Tibial nerve (tissue), 4 donors: ENCODE measurements around the gene TBCA. TPM values are rescaled to one million over a fixed set of nuclear protein-coding genes. Genes with fewer than 3 reads are reported as not detected.

Experiments used
- DNase-seq, 2 donors: peaks; one replicate each; pipeline ENCODE4 v3.0.0-alpha.2; 2019; ENCODE audit warnings: low spot score in 2 of 2
- H3K27ac ChIP-seq, 4 donors: fragments of 200-600 bp; sonication (generic) in 3 of 4; one replicate each; pipeline ENCODE4 v1.5.1; 2017 to 2019; ENCODE audit warnings: mild to moderate bottlenecking in 1 of 4
- H3K27me3 ChIP-seq, 2 donors: fragments of 200-600 bp; sonication (generic) in 1 of 2; one replicate each; pipeline versions ENCODE4 v1.5.1 to v1.6.0; 2017 to 2019
- H3K36me3 ChIP-seq, 3 donors: fragments of 200-600 bp; sonication (generic); one replicate each; pipeline ENCODE4 v1.5.1; 2018 to 2019
- H3K4me1 ChIP-seq, 4 donors: fragments of 200-600 bp; sonication (generic) in 3 of 4; one replicate each; pipeline ENCODE4 v1.5.1; 2017 to 2019
- H3K4me3 ChIP-seq, 4 donors: fragments of 200-600 bp; sonication (generic) in 3 of 4; one replicate each; pipeline ENCODE4 v1.5.1; 2017 to 2019; ENCODE audit warnings: mild to moderate bottlenecking in 1 of 4, moderate library complexity in 1 of 4
- H3K9me3 ChIP-seq, 4 donors: fragments of 200-600 bp; sonication (generic) in 3 of 4; one replicate each; pipeline ENCODE4 v1.5.1; 2017 to 2019
- EP300 ChIP-seq, 2 donors: sonication (generic); formaldehyde crosslinking; IDR thresholded peaks; one replicate each; pipeline ENCODE4 v1.6.1; 2017; ENCODE audit warnings: antibody characterized with exemption in 2 of 2, mild to moderate bottlenecking in 1 of 2
- POLR2A ChIP-seq, 2 donors: fragments of 450-650 bp; IDR thresholded peaks; one replicate each; pipeline ENCODE4 v1.6.1; 2017; ENCODE audit warnings: antibody characterized with exemption in 2 of 2, mild to moderate bottlenecking in 2 of 2, moderate library complexity in 2 of 2
- WGBS, 2 donors: methylation state at CpG; one replicate each; pipeline ENCODE4 v1.1.5; 2018; 5-methylcytosine and 5-hydroxymethylcytosine counted together
- total RNA-seq, 4 donors: library from RNA; depleted of rRNA; stranded (reverse); fragments of >200 nt; gene quantifications; one replicate each; pipeline ENCODE4 v1.1.0, GENCODE V29; 2016
- TF ChIP-seq, protein P1 (sequence below), 5 experiments: fragments of 200-600 bp in 3 of 5; fragments of 450-650 bp in 2 of 5; sonication (generic) in 3 of 5; IDR thresholded peaks; one replicate each; pipeline ENCODE4 v1.5.1; 2016 to 2019; ENCODE audit warnings: antibody characterized with exemption in 5 of 5, mild to moderate bottlenecking in 3 of 5, moderate library complexity in 2 of 5

The TBCA gene
- total RNA-seq, 4 donors from 2014 or later, result 83.2 to 157 (median 120) TPM

DNA sequence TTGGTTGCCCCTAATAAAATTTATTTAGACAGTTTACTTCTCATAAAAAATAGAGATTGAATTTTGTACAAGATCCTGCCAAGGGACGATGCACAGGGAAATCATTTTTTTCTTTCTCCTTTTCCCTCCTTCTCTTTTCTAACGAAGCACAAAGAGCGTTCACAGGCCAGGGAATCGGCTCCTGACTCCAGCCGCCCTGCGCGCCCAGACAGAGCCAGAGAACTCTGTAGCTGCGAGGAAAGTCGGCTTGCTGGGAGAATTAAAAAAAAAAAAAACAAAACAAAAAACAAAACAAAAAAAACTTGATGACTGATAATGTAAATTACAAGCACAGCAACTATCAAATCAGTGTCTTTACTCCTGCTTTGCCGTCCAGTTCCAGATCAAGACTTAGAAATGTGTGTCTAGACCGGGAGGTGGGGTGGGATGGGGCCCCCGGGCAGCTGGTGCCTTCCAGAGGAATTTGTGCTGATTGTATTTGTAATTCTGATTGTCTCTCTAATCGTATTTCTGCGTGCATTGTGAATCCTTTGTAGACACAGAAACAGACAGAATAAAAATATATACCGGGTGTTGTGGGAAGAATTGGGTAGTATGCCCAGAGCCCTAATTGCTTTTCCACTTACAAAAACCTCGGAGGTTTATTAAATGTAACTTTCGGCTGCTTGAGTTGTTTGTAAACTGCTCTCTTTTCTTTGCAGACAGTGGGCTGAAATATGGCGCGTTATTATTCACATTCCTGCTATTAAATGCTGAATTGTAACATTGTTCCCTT, 134.0 kb downstream of the TBCA start:
- Histone ChIP-seq H3K27me3 (peaks cover 11 to 91% of the 10 kb centered on the region in 2 donors), H3K27ac (no peak overlapping the region), H3K36me3 (no peaks in the 10 kb centered on the region), H3K4me1 (peaks cover 0 to 65% (median 21%) of the 10 kb centered on the region in 4 donors), H3K9me3 (no peaks in the 10 kb centered on the region), H3K4me3 (no peak overlapping the region)
- WGBS, 2 donors, result 15 to 16% methylated on average over 19 of the region's 19 CpGs
- TF ChIP-seq POLR2A (IDR thresholded peaks at IDR 0.05) (no peak), EP300 (IDR thresholded peaks at IDR 0.05) (no peak)
- TF ChIP-seq, protein P1, sequence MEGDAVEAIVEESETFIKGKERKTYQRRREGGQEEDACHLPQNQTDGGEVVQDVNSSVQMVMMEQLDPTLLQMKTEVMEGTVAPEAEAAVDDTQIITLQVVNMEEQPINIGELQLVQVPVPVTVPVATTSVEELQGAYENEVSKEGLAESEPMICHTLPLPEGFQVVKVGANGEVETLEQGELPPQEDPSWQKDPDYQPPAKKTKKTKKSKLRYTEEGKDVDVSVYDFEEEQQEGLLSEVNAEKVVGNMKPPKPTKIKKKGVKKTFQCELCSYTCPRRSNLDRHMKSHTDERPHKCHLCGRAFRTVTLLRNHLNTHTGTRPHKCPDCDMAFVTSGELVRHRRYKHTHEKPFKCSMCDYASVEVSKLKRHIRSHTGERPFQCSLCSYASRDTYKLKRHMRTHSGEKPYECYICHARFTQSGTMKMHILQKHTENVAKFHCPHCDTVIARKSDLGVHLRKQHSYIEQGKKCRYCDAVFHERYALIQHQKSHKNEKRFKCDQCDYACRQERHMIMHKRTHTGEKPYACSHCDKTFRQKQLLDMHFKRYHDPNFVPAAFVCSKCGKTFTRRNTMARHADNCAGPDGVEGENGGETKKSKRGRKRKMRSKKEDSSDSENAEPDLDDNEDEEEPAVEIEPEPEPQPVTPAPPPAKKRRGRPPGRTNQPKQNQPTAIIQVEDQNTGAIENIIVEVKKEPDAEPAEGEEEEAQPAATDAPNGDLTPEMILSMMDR (IDR thresholded peaks at IDR 0.05), result no peak
- no peak for DNase-seq

DNA sequence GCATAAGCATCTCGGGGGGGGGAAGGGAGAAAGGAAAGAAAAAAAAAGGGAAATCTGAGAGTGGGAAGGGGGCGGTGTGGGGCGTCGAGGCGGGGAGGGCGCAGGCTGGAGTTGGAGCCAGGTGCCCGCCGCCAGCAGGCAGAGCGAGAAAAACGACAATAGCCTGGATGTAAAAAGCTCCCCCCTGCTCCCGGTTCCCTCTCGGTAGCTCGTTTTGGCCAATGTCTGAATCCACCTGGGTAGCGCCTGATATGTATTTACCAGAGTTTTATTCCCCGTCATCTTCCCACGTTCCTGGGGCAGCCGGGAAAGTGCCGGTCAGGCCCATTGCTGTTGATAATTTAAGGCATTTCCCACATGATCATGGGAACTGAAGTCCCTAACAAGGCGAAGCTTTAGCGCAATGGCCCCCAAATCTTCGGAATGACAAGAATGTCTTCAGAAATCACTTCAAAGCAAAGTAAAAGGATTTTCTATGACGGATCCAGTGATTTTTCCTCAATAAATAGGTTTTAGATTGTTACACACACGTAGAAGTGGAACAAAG, 134.7 kb downstream of the TBCA start:
- no peaks in the 10 kb centered on the region for H3K9me3 ChIP-seq
- no peaks in the 10 kb centered on the region for H3K36me3 ChIP-seq
- no peak overlapping the region for H3K4me3 ChIP-seq
- peaks cover 0 to 72% (median 25%) of the 10 kb centered on the region in 4 donors for H3K4me1 ChIP-seq
- no peak overlapping the region for H3K27ac ChIP-seq
- no peak for TF ChIP-seq EP300 (IDR thresholded peaks at IDR 0.05)
- TF ChIP-seq, protein P1 (IDR thresholded peaks at IDR 0.05), result no peak
- no peak for TF ChIP-seq POLR2A (IDR thresholded peaks at IDR 0.05)
- 9 to 13% methylated on average over 23 of the region's 23 CpGs for WGBS, 2 donors
- H3K27me3 ChIP-seq, result peaks cover 11 to 97% of the 10 kb centered on the region in 2 donors
- no peak for DNase-seq

Other genes with a start within 250 kb of the TBCA start
- gene OTP, start 137.6 kb downstream of the TBCA start, total RNA-seq, result not detected